HG03432 (cell line): ENCODE data around the gene ADCK1.
"Not testable (repeated sequence)": the region's sequence is repeated elsewhere in the genome, so short reads cannot be mapped to it uniquely, and the experiment has no call there.

Experiments used
- ATAC-seq: cut with Tn5 transposase; IDR thresholded peaks from one replicate; pipeline ENCODE4 v1.9.1; 2021; ENCODE audit warnings: mild to moderate bottlenecking, moderate library complexity; ENCODE audit not compliant: unreplicated experiment

Gene ADCK1

GRCh38 chr14:77808250-77808649 lies 8.3 kb downstream of the ADCK1 start:
- ATAC-seq, result no peak

- no peak for ATAC-seq
These were observed 9.1 kb downstream of the ADCK1 start for GRCh38 chr14:77809011-77809410.

GRCh38 chr14:77812028-77812427 lies 12.1 kb downstream of the ADCK1 start:
- no peak for ATAC-seq

- ATAC-seq, result not testable (repeated sequence)
These were observed 12.8 kb downstream of the ADCK1 start for GRCh38 chr14:77812682-77813081.

- no peak for ATAC-seq
These were observed 22.4 kb downstream of the ADCK1 start for GRCh38 chr14:77822307-77822706.

- no peak for ATAC-seq
These were observed 22.8 kb downstream of the ADCK1 start for GRCh38 chr14:77822741-77823140.

- no peak for ATAC-seq
These were observed 23.5 kb downstream of the ADCK1 start for GRCh38 chr14:77823378-77823777.

GRCh38 chr14:77825895-77826519 lies 26.1 kb downstream of the ADCK1 start:
- no peak for ATAC-seq

- ATAC-seq, result no peak
These were observed 30.8 kb downstream of the ADCK1 start for GRCh38 chr14:77830692-77831091.

GRCh38 chr14:77832297-77832696 lies 32.4 kb downstream of the ADCK1 start:
- ATAC-seq, result no peak

GRCh38 chr14:77837926-77838325 lies 38.0 kb downstream of the ADCK1 start:
- no peak for ATAC-seq

- no peak for ATAC-seq
These were observed 39.1 kb downstream of the ADCK1 start for GRCh38 chr14:77838831-77839511.

GRCh38 chr14:77843195-77843594 lies 43.3 kb downstream of the ADCK1 start:
- ATAC-seq, result no peak

- ATAC-seq, result no peak
These were observed 43.7 kb downstream of the ADCK1 start for GRCh38 chr14:77843651-77844050.

- no peak for ATAC-seq
These were observed 44.9 kb downstream of the ADCK1 start for GRCh38 chr14:77844802-77845201.

- ATAC-seq, result no peak
These were observed 48.1 kb downstream of the ADCK1 start for GRCh38 chr14:77848031-77848430.

GRCh38 chr14:77849711-77850110 lies 49.8 kb downstream of the ADCK1 start:
- ATAC-seq, result no peak

GRCh38 chr14:77853919-77854318 lies 54.0 kb downstream of the ADCK1 start:
- no peak for ATAC-seq

GRCh38 chr14:77856941-77857340 lies 57.0 kb downstream of the ADCK1 start:
- no peak for ATAC-seq

GRCh38 chr14:77859934-77860570 lies 60.1 kb downstream of the ADCK1 start:
- ATAC-seq, result no peak

- ATAC-seq, result no peak
These were observed 61.3 kb downstream of the ADCK1 start for GRCh38 chr14:77861201-77861600.

GRCh38 chr14:77862154-77862786 lies 62.4 kb downstream of the ADCK1 start:
- peak; percentile 81 for ATAC-seq
